ENCODE data around the gene COPS9. TPM values are rescaled to one million over a fixed set of nuclear protein-coding genes. Genes with fewer than 3 reads are reported as not detected.

COPS9 gene
- total and polyA plus RNA-seq, 10 of the 15 experiments (the other 5 are each of a cell fraction or from before 2014, with no cell fraction given), result 80.8 to 419 (median 213) TPM

DNA sequence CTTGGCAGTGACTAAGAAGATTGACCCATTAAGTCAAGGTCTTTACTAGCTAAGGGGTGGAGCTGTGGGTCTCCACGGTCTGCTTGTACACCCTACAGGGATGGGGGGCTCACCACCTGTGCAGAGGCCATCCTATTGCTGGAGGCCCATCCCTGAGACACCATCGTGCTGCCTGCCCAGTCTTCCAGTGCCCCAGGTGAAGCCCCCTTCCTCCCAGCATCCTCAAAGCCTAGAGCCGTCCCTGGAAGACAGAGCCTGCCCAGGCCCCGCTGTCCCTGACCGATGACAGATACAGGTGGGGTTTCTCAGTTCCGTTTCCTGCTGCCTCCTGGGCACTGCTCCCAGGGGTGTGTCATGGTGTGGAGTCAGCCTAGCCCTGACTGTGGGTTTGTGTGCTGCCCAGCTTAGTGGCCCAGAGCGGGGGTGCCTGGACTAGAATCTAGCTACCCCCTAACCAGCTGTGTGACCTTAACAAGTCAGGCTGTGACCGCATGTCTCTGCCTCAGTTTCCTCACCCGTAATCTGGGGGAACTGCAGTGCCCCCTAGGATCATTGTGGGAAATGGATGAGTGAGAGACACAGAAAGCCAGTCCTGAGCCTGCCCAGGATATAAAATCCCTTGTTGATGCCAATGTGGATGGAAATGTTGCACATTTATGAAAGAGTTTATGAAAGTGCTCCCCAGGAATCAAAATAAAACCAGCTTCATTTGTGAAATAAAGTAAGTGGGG, 2.3 kb upstream of the COPS9 start:
- ChIA-PET SMC1A (ENCODE audit: uncharacterized antibody, unreplicated experiment) (interaction anchor here (0.9 kb wide), 1 partner anchor 78 kb away, joined by 3 read pairs; no protein-coding TSS in a partner anchor), RAD21 (ENCODE audit: unreplicated experiment) (no interaction called here), POLR2A (no interaction called here), CTCF (interaction anchor here (2.2 kb wide), 1 partner anchor 78 kb away, joined by 11 read pairs; no protein-coding TSS in a partner anchor)
- ATAC-seq (no peak), DNase-seq (ENCODE audit: low read depth, low spot score) (no peak), FAIRE-seq (no peak)
- intact Hi-C loops (cut with micrococcal nuclease; ENCODE audit: unreplicated experiment) (no loop called here), in situ Hi-C loops (cut with MboI) (no loop called here)
- Histone ChIP-seq H3K4me3 (no peak overlapping the region), H3K9ac (ENCODE audit: control insufficient read depth, insufficient read depth, low read length) (no peak overlapping the region), H3K27ac (ENCODE audit: control insufficient read depth, insufficient read depth) (no peak overlapping the region), H3K4me1 (ENCODE audit: control insufficient read depth, insufficient read depth, low read length) (no peaks in the 10 kb centered on the region; the same call in 1 of the 2 replicates), H3K79me2 (ENCODE audit: control insufficient read depth, insufficient read depth, low read length) (peaks cover 19% of the 10 kb centered on the region), H3K9me3 (replicated peaks; ENCODE audit: control insufficient read depth, insufficient read depth, low read length) (no peaks in the 10 kb centered on the region), H2AFZ (ENCODE audit: control insufficient read depth, low read depth, low read length) (no peak overlapping the region), H3K4me2 (ENCODE audit: control insufficient read depth, insufficient read depth) (no peak overlapping the region), H3K27me3 (replicated peaks in 1 of 2; ENCODE audit: control insufficient read depth in 2 of 2, insufficient read depth in 2 of 2, low read length in 1 of 2) (peaks cover 0 to 2% of the 10 kb centered on the region in 2 experiments; a peak in 2 of 4 replicates), H4K20me1 (ENCODE audit: control insufficient read depth, insufficient read depth) (no peaks in the 10 kb centered on the region), H3K36me3 (ENCODE audit: control insufficient read depth in 2 of 2, insufficient read depth in 2 of 2, low read length in 1 of 2) (peaks cover 1% of the 10 kb centered on the region in 2 experiments; a peak in 1 of 4 replicates)
- no peak for TF ChIP-seq RAD51 (IDR thresholded peaks at IDR 0.05)
- no peak for TF ChIP-seq STAT3 (IDR thresholded peaks at IDR 0.05; ENCODE audit: low read depth, low read length)
- no peak for TF ChIP-seq ESRRA (IDR thresholded peaks at IDR 0.05; ENCODE audit: low read length)
- no peak for TF ChIP-seq RCOR1 (conservative IDR thresholded peaks at IDR 0.05; ENCODE audit: low read depth, low read length)
- TF ChIP-seq TCF3 (IDR thresholded peaks at IDR 0.05; ENCODE audit: borderline replicate concordance, insufficient read depth, low read depth, low read length), result no peak
- no peak for TF ChIP-seq CHD1 (IDR thresholded peaks at IDR 0.05; ENCODE audit: low read depth, low read length)
- TF ChIP-seq NBN (IDR thresholded peaks at IDR 0.05), result no peak
- no peak for TF ChIP-seq DPF2 (IDR thresholded peaks at IDR 0.05)
- TF ChIP-seq NFYB (IDR thresholded peaks at IDR 0.05; ENCODE audit: insufficient read depth, low read depth, low read length), result no peak
- TF ChIP-seq MYC (IDR thresholded peaks at IDR 0.05; ENCODE audit: insufficient read depth, insufficient read length, insufficient replicate concordance, low read length, severe bottlenecking), result no peak
- no peak for TF ChIP-seq NKRF (conservative IDR thresholded peaks at IDR 0.05)
- no peak for TF ChIP-seq MTA3 (IDR thresholded peaks at IDR 0.05; ENCODE audit: borderline replicate concordance, low read length)
- 26% methylated on average over 9 of the region's 9 CpGs for WGBS (ENCODE audit: insufficient coverage, insufficient replicate concordance, low lambda C conversion rate, missing lambda C conversion rate)
- BruUV-seq (replicated peaks), result no TSS peak
